Thyroid gland (tissue), 4 donors: ENCODE results near the gene CNTN1.

Source experiments
- POLR2A ChIP-seq, 2 donors: fragments of 450-650 bp; IDR thresholded peaks; one replicate each; pipeline ENCODE4 v1.6.1; 2017; ENCODE audit warnings: antibody characterized with exemption in 2 of 2, mild to moderate bottlenecking in 2 of 2, moderate library complexity in 1 of 2
- TF ChIP-seq, protein P1 (sequence below), 6 experiments: fragments of 200-600 bp in 3 of 6; fragments of 450-650 bp in 3 of 6; sonication (generic) in 3 of 6; IDR thresholded peaks; one replicate each; pipeline ENCODE4 v1.5.1; 2016 to 2019; ENCODE audit warnings: antibody characterized with exemption in 6 of 6, mild to moderate bottlenecking in 2 of 6, inconsistent platforms in 1 of 6, moderate library complexity in 1 of 6

DNA sequence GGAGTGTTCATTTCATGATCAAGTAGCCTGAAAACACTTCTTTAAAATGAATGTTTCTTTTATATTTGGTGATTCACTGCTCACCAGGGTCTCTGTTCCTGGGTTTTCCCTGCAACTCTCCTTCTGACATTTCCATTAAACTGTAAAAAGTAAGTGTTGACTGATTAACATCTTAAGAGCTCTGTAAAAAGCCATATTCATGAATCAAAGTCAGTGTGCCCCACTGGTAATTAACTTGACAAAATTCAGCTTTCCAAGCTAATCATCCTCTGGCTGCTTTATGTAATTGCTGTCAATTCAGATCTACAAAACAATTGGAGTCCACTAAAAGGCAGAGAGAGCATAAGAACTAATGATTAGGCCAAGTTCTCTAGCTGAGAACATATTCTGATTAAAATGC lies 41.6 kb downstream of the CNTN1 start:
- TF ChIP-seq, protein P1, sequence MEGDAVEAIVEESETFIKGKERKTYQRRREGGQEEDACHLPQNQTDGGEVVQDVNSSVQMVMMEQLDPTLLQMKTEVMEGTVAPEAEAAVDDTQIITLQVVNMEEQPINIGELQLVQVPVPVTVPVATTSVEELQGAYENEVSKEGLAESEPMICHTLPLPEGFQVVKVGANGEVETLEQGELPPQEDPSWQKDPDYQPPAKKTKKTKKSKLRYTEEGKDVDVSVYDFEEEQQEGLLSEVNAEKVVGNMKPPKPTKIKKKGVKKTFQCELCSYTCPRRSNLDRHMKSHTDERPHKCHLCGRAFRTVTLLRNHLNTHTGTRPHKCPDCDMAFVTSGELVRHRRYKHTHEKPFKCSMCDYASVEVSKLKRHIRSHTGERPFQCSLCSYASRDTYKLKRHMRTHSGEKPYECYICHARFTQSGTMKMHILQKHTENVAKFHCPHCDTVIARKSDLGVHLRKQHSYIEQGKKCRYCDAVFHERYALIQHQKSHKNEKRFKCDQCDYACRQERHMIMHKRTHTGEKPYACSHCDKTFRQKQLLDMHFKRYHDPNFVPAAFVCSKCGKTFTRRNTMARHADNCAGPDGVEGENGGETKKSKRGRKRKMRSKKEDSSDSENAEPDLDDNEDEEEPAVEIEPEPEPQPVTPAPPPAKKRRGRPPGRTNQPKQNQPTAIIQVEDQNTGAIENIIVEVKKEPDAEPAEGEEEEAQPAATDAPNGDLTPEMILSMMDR (IDR thresholded peaks at IDR 0.05): no peak
- no peak for TF ChIP-seq POLR2A (IDR thresholded peaks at IDR 0.05)
